Epidermal melanocyte (primary cell): ENCODE results near the gene MEF2C.

Experiments used
- DNase-seq: peaks from one replicate; pipeline ENCODE4 v3.0.0; 2011; ENCODE audit warnings: low spot score; ENCODE audit not compliant: insufficient read length

Gene MEF2C

DNA sequence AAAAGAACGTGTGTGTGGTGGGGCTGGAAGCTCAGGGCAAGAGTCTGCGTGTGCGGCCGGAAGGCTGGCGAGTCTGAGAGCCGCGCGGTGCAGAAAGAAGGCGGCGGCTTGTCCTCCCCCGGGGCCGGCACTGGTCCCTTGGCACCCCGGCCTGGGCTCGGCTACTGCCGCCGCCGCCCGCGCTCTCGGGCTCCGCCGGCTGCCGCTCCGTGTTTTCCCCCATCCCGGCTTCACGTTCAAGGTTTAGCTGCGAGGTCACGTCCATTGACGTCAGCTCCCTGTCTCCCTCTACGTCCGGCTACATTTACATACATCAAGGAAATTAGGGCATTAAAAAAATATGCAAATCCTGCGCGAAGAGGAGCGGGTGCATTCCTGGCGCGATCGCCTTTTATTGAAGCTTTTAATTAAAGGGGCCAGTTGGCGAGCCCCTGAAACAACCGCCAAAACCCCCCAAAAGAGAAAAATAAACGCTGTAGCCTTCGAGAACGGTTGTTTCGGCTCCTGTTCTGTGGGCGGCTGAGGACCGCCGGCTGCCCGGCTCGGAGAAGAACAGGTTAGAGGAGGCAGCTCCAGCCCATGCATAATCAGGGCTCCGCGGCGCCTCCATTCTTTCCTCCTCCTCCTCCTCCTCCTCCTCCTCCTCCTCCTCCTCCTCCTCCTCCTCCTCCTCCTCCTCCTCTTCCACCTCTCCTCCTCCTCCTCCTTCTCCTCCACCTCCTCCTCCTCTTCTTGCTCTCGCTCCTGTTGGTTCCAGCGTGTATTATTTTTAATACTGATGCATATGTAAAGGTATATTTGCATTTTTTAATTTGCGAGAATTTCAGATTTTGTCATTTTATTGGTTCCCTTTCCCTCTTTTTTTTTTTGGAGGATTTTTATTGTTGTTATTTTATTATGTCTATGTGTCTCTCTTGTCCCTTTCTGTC, 207.0 kb downstream of the MEF2C start:
- DNase-seq, result no peak

GRCh38 chr5:88675168-88675707, 207.7 kb downstream of the MEF2C start:
- no peak for DNase-seq

DNA sequence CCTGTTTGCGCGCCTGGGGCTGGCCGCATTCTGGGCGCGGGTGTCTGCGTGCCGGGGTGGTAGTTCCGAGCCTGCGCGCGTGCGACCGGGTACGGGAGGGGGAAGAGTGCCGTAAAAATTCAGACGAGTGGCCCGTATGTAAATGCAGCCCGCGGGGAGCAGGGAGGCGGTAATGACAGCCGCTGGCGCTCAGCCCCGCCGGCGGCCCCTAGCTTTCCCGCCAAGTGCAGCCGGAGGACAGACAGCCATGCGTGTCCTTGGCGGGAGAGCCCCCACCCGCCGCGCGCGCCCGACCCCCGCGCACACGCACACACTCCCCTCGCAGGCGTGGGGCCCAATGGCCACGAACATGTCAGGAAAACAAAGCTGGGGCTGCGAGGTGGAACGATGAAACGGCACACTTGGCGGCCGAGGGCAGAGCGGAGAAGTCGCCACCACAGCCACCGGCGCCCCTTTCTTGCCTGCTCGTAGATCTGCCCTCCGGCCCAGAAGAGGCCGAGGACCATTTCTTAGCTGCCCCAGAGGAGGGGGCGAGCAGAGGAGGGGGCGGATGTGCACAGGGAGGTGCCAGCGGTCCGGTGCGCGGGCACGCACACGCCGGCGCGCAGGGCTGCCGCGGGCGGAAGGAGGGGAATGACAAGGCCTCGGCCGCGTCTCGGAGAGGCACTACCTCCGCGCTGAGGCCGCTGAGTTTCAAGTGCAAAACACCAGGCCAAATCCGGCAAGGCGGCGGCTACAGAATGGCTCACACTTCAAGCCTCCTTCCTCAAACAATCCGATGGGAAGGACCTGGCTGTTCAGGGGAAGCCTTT, 208.4 kb downstream of the MEF2C start:
- DNase-seq, result no peak

DNA sequence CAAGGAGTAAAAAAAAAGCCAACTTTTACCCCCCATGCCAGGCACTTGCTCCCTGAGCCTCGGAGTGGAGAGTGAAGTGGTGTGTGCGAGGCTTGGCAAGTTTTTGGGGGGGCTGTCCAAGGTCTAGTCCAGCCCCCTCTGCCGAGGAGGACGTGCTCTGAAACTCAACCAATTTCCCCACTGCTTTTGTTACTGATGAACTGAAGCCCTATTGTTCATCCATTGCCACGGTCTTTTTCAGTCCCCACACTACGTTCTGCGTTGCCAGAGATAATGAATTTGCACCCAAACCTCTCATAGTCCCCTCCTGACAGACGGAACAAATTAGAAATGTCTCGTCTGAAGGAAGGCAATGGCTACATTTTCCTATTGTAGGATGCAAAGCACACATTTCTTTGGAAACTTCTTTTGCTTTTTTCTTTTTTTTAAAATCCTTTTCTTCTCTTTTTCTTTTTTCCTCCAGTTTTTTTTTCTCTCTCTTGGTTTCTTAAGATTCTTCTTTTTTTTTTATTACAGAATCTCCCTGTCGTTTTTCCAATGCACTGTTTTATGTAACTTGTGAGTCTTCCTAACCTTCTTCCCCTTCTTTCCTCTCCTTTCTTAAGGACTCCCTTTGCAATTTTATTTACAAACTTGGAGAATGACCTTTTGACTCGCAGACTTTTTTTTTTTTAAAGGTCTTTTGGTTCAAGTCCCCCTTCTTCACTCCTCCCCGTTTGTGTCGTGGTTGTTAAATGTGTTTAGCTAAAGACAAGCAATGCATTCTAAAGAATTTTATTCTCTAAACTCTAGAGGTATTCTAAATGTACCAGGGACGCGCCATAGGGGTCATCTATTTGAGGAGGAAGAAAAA, 209.5 kb downstream of the MEF2C start:
- no peak for DNase-seq

DNA sequence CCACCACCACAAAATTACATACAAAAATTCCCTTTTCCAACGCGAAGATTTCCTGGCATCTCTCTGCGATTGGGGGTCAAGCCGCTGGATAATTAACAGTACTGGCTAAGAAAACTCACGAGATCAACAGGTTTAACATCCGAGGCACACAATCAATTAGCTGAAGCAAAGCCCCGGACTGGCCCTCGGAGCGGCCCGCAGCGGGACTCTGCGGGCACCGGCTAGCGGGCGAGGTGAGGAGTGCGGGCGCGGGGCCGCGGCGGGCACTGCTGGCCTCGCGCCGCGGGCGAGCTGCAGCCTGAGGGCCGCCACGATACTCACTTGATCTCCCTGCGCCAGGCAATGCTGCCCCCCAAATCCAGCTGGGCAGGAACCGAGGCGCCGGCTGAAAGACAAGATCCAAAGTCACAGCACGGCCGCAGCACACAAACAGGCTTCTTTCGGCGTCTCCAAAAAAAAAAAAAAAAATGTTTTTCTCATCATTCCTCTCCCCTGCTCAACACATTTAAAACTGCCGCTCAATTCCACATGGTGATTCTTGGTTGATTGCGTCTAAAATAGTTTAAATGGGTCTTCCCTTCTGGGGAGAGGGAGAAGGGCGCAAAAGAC, 210.2 kb downstream of the MEF2C start:
- no peak for DNase-seq

DNA sequence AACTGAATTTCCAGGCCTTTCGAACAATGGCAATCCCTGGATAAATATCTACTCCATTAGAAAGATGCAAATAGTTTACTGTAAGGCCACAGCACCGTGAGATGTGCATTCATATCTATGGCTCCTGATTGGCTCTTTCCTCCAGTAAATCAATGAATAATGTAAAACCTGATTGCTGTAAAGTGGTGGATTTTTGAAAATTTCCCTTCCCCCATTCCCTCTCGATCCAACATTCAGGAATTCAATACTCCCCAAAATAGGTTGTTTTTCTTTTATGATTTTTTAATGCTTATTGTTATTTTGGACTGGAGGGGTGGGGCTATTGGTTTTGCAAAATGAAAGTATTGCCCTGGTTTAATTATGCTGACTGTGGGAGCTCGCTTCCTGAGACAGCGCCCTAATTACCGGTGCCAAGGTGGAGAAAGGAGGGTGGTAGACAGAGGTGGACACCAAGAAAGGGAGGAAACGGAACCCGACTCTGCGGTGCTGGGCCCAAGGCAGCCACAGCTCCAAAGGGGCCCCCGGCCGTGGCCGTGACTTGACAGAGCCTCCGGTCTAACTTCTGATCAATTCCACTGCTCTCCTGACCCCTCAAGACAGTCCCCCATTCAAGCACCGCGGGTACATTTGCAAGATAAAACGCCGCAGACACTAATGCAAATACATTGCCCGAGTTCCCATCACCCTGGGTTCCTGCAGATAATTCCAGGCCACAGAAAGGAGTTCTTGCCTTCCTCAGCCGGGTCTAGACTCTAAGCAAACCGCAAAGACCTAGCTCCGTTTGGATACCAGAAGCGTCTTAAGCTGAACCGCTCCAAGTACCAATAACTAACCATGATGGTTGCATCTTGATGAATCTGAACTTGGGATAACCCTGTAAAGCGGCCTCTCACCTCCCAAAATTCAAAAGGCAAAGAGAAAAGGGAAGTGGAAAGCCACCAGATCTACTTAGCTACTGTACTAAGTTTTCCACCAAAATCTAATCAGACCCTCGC, 211.2 kb downstream of the MEF2C start:
- no peak for DNase-seq

DNA sequence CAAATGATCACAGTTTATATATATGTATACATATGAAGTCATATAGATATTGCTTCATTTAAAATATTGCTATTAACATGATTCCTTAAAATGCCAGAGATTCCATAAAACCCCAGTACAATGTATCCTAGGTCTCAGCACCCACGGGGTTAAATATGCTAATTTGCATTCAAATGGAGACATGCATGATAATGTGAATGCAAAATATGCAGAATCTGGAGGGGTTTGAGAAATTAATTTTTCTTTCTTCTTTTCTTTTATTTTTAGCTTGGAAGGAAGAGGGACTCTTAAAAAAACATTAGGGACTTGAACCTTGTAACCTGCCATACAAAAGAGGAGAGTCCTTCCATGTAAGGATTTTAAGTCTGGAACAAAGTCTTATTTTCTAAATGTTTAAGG, 211.9 kb downstream of the MEF2C start:
- DNase-seq, result no peak

DNA sequence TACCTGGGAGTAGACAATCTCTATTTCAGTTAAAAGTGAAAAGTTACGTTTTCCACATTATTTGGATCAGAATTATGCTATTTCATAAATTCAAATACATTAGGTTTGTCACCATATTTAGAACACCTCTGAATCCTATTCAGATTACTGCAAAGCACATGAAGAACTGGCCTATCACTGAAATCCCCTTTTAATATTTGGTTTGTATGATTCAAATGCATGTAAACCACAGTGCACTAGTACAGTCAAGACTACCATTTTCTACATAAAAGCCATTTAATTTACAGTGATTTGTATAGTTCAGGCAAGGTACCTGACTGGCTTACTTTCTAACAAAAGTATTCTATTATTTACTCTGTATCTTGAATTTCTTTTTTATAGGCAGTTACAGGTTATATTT, 212.5 kb downstream of the MEF2C start:
- DNase-seq, result no peak

DNA sequence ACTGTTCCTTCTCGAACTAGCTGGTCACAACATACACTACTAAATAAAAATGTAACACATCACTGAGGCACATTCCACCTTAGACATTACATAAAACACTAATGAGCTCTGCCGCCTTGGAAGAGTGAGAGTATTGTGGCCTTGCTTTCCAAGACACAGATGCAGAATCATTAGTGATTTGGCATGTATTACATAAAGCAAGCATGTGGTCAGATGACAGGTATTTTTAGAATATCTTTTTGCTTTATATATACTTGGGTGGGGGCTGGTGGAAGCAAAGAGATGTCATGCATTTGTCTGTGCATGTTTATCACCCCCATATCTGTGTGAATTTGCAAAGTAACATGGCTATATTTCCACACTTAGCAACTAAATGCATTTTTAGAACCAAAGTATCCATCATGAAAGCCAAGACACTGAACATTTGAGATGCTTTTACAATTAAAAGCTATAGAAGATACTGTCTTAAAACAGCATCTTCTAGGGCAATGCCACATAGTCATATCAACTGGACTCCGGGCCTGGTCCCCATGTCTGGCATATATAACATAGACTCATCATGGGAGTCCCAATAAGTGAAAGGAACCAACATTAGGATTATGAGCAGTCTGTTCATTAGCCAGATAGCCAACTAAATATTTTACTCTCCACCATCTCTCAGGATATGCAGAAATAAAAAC, 213.5 kb downstream of the MEF2C start:
- no peak for DNase-seq

DNA sequence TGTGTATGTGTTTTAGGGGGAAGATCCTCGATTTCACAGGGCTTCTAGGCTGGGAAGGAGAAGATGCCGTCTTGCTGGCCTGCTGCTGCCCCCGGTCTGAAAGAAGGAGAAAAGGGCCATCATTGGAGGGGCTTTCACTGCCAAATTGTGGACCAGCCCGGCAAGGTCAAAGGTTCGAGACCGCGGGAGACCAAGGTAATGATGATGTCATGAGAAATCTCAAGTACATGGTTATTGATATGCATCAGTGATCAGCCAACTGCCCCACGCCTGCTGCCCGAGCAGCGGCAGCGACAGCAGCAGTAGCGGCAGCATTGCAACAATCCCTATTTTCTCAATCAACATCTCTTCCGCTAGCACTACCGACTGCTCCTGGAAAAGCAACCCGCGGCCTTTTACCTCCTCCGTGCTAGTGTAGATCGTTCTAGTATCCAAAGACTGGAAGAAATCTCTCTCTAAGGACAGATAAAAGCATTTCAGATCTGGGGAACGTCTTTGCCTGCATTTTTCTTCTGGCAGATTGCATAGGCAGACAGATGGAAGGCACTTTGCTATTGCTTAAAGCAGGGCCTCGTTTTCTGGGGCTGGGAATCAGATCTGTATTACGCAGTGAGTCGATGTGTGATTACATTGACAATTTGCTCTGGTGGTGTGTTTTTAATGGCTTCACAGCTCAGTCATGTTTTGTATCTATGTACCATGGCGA, 215.3 kb downstream of the MEF2C start:
- DNase-seq, result no peak
